IPS DF 19.7 (cell line): ENCODE measurements around the gene WDR35.
A peak's percentile ranks its signal among the peaks of the same experiment; 100 is the strongest.

Experiments used
- DNase-seq: peaks from one replicate; pipeline ENCODE4 v3.0.0-alpha.2; 2013; ENCODE audit warnings: low read depth, low spot score

Gene WDR35

DNA sequence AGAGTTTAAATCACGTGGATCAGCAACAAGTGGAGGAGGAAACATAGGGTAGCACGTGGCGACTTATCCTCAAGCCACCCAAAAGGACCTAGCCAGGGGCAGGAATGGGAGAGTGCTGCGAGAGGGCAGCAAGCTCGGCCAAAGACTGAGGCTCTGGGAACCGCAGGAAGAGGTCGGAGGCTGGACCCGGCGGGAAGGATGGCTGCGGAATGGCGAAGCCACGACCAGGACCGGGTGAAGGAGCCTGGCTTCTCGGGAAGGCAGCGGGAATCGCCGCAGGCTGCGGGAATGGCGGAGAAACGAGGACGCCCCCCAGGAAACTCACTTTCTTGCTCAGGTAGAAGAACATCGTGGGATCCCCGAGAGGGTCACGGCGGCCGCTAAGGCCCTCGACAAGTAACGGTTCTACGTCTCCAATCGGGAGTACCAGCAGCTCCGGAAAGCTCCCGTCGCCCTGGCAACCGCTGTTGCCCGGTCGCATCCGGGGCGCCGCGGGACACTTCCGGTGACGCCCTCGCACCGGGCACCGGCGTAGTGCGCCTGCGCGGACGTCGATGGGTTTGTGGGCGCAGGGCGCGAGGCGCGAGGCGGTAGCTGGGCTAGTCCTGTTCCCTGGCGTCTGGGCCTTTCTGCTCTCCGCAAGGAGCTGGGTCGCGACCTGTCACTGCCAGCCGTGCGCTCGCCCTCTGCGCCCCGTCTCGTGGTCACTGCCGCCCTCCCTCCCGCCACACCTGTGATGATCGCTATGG, at the start of gene WDR35:
Gene WDR35 (minus strand): TSS at position 439 of the 749 bp plus-strand sequence. CDS start 90 bp downstream, at position 349.
- peak; percentile 70 for DNase-seq

DNA sequence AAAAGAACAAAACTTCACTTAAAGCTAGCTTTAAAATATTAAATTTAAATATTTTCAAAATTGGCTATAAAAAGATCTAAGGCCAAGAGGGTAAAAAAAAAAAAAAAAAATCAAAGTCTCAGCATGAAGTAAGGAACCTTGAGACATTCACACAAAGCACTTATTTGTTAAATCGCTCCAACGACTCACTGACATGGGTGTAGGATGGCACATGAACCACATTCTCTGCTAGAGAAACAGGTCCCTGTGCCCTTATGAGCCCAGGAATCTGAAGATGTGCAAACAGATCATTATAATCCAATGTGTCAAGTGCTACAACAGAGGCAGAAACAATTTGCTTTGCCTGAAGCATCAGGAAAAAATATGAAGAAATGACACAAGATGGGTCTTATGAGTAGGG, 47.8 kb upstream of the WDR35 start:
- no peak for DNase-seq

DNA sequence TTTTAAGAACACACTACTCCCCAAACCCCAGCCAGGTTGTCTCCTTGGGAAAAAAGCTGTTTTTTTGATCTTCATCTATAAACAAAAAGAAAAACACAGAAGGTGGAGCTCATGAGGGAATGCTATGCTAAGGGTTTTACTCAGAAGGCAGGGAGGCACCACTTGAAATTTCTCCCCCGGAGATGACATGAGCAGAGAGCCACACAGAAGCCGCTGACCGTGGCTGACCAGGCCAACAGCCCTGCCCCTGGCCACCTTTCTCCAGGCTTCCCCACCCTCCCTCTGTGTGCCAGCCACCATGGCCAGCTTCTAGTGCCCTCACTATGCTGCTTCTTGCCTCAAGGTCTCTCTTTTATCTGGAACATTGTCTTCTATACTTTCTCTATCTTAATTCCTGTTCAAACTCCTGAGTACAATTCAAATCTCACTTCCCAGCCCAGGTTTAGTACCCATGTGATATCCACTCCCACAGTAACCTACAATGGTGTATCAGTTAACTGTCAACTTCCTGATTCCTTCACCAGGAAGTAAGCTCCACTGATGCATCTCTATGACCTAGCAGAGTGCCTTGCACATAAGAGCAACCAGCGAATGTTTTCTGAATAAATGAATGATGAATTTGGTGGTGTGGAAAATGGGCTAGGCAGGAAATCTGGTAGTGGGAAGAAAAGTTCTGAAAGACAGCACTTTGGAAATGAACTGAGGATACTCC, 46.2 kb upstream of the WDR35 start:
- no peak for DNase-seq

DNA sequence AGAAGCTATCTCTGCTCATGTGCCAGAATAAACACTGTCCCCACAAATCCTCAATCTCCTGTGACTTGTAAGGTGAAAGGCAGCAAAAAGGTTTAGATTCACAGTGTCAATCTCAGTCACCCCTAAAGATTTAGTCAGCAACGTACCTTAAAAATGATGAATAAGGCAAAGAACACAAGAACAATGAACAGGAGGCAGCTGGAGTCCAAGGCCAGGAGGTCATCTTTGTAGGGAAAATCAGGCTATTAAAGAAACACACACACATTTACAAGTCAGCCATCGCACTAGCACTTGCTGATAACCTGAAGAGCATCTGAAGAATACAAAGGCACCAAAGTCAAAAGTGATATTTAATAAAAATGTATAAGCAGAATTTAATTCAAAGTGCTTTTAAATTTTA, 44.9 kb upstream of the WDR35 start:
- no peak for DNase-seq

DNA sequence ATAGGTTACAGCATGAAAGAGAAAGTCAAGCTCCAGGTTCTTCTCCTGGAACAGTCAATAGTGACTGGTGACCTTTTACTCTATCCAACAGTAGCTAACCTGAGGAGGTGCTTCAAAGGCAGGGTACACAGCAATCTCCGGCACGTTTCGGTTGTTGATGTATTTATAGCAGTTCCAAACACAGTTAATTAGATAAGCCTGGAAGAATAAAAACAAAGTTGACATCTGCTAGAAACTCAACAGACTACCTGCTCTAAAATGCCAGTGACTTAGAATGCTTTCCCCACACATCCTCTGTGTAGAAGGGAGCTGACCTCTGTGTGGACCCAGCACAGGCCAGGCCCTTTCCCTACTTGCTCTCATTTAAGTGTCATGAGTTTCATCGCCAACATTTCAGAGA, 44.3 kb upstream of the WDR35 start:
- DNase-seq, result no peak

DNA sequence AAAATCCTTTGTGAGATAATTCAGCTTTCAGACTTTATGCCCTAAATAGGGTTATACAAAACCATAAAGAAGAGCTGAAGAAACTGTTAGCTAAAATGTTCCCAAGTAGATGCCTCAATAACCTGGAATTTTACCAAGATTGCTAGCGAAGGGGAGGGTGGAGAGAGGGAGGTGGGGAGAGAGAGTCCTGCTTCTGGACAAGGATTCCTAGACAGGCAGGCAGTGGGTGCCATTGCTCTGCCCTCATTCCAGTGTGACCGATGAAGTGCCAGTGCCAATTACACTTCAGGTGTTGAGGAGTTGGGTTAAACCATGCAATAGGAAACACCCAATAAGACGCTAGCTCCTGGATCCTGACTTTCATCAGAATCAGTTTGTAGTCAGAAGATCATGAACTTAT, 43.4 kb upstream of the WDR35 start:
- DNase-seq, result no peak

DNA sequence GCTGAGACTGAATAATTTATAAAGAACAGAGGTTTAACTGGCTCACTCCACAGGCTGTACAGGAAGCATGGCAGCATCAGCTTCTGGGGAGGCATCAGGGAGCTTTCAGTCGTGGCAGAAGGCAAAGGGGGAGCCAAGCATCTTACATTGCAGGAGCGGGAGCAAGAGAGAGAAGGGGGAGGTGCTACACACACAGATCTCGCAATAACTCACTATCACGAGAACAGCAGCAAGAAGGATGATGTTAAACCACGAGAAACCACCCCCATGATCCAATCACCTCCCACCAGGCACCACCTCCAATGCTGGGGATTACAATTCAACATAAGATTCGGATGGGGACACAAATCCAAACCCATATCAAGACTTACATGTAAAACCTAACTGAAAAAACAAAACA, 40.3 kb upstream of the WDR35 start:
- no peak for DNase-seq

DNA sequence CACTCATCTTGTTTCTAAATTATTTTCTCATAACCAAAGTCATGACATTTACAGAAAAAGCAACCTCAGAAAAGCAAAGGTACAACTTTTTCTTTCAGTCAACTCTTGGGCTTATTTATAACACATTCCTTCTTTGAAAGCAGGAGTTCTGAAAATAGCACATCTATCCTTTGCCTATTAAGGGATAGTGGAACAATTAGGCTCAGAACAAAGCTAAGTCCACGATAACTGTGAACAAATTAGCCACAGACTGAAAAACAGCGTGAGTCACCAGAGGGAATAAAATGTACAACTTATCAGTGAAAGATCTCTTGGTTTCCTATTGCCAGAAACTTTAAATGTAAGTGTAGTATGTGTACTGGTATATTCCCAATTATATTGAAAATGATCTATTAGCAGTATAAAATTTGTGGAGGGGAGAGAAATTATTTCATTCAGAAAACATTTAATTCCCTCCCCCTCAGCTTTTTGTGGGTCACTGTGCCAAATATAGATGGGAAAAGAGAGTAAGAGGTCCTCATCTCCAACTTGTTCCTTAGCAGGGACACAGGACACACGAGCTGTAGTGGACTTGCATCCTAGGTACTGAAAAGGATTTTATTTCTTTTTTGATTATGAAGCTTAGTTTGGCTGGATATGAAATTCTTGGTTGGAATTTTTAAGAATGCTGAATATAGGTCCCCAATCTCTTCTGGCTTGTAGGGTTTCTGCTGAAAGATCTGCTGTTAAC, 38.0 kb upstream of the WDR35 start:
- DNase-seq, result no peak

DNA sequence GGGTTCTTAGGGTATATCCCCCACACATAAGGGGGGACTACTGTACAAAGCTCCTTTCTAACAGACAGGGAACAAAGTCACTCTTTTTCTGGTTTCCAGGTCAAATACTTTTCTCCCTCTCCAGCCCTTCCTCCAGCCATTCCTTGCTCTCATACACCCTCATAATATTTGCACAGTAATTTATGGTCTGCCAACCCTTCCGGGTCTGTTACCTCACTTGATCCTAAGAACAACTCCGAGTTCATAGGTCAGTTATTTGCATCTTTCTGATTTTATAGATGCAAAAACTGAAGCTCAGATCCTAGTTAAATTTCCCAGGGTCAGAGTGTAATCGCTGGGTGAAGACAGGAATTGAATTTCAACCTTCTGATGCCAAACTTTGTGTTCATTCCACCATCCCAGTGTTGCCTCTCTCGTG, 37.4 kb upstream of the WDR35 start:
- DNase-seq, result no peak

DNA sequence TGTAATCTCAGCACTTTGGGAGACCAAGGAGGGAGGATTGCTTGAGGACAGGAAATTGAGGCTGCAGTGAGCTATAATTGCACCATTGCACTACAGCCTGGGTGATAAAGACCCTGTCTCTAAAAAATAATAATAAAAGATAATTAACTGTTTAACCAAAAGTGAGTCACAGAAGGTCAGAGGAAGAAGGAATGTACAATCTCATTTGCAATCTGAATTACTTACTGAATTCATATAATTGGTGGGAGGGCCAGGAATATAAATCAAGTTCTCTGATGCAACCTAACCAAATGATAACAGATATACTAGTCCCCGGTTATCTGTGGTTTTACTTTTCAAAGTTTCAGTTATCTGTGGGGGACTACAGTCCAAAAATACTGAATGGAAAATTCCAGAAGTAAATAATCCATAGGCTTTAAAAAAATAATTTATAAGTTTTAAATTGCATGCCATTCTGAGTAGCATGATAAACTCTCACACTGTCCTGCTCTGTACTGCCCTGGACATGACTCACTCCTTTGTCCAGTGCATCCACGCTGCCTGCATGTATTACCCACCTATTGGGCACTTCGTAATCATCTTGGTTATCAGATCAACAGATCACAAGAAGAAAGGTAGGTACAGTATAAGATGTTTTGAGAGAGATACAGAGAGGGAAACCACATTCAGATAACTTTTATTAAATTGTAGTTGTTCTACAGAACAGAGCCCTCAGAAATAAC, 35.3 kb upstream of the WDR35 start:
- DNase-seq, result no peak

DNA sequence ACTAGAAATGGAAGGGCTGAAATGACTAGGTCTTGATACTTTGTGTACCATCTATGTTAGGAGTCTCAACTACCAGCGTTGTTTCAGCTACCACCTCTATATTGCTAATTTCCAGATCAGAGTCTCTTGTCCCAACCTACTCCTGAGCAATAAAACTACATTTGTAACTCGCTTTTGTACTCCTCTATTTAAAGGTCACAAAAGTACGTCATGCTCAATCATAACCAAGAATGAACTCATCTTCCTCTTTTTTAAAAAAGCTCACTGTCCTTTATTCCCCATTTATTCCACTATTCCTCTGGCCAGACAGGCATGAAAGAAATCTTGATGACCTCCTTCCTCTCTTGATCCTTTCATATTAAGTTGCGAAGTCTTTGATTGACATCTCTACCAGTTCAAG, 33.8 kb upstream of the WDR35 start:
- DNase-seq, result no peak

DNA sequence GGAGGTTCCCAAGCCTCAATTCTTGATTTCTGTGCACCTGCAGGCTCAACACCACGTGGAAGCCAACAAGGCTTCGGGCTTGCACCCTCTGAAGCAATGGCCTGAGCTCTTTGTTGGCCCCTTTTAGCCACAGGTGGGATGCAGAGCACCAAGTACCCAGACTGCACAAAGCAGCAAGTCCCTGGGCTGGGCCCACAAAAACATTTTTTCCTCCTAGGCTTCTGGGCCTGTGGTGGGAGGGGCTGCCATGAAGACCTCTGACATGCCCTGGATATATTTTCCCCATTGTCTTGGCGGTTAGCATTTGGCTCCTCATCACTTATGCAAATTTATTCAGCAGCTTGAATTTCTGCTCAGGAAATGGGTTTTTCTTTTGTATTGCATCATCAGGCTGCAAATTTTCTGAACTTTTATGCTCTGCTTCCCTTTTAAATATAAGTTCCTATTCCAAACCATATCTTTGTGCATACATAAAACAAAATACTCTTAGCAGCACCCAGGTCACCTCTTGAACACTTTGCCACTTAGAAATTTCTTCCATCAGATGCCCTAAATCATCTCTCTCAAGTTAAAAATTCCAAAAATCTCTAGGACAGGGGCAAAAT, 31.6 kb upstream of the WDR35 start:
- no peak for DNase-seq

DNA sequence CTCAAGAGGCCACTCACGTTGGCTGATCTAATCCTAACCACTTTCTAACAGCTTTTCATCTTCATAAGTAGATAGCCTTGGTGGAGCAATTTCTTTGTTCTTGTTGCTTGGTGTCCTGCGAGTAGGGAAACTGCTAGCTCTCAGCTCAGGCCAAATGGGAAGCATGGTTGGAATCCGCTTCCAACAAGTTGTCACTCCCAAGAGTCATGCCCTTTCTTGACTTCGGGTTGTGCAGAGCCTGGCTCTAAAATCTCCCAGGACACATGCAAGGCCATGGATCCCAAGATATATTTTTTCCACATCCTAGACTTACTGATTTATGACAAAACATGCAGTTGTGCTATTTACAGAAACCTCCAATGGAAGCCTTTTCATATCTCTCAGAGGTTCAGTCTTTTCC, 29.8 kb upstream of the WDR35 start:
- no peak for DNase-seq

DNA sequence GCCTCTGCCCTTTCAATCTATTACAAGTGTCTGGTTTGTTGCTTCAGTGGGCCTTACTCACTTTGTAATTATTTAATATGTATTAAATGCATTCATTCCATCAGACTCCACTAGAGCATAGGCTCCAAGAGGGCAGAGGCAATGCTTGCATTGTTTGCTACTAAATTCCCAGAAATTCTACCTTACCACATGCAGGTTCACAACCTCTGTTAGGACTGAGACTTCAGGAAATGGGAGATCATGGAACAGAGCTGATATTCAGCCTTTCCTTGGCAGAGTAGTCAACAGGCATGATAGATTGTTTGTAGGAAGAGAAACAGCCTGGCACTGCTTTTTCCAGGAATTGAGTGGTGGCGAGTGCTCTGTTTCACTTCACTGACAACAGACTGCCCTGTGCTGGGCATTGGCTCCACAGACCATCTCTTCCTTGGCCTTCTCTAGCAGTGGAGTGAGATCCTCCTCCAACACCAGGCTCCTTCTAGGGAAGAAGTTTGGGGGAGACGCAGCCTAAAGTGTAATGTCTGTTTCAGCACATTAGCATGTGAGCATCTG, 28.8 kb upstream of the WDR35 start:
- no peak for DNase-seq

DNA sequence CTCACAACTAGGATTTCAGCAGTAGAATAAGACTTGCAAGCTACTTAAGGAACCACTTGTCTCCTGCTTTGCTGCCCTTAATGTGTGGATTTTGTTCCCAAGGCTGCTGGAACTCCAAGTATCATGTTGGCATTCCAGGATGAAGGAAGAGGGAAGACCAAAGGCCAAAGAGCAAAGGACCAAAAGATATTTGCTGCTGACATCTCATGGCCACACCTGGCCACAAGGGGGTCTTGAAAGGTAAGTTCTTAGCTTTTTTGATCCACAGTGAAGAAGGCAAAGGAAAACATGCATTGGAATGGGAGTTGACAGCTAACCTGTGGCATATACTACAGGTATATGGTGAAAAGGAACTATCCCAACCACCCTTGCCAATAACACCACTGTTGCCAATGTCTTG, 26.4 kb upstream of the WDR35 start:
- no peak for DNase-seq

DNA sequence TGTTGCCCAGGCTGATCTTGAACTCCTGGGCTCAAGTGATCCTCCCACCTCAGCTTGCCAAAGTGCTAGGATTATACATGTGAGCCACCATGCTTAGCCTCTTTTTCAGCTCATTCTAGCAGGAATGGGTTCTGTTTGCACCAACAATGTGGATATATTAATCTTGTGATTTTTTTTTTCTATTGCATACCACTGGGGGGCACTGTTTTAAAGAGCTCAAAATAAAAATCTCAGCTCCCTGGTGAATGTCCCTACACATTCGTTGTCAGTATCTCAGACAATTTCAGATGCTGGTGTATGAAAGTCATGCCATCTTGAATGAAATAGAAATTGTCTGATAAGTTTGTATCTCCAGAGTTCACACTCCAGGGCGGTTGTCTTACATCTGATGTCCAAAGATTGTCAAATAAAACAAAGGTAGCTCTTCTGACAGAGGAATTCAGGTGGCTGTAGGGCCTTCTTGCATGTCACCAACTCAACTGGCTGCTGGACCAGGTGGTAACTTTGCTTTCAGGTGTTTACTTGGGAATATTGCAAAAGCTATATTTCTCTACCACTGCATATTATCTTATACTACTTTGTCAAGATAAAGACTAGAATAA, 25.7 kb upstream of the WDR35 start:
- DNase-seq, result no peak

DNA sequence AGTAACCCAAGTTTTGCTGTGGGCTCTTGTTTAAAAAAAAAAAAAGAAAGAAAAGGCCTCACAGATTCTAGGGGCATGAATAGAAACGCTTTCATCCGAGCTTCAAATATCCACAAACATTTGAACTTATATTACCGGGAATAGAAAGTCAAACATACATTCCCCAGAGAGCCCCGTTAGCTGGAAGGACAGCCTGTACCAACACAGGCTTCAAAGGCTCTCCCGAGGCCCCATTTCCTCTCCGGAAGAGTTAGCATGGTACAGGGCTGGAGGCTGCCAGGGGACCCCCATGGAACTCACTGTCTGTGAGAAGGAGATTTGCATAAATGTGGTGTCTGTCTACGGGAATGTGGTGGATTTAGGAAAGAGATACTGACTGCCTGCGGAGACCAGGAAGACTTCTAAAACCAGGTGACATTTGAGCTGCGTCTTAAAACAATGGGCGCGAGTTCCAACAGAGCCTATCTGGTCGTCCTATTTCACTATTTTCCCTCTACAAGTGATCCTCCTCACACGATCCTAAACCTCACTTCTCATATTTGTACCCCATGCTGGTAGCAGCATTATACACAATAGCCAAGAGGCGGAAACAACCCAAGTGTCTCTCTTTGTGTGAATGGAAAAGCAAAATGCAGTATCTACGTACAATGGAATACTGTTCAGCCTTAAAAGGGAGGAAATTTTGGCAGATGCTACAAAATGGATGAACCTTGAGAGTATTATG, 23.4 kb upstream of the WDR35 start:
- no peak for DNase-seq

DNA sequence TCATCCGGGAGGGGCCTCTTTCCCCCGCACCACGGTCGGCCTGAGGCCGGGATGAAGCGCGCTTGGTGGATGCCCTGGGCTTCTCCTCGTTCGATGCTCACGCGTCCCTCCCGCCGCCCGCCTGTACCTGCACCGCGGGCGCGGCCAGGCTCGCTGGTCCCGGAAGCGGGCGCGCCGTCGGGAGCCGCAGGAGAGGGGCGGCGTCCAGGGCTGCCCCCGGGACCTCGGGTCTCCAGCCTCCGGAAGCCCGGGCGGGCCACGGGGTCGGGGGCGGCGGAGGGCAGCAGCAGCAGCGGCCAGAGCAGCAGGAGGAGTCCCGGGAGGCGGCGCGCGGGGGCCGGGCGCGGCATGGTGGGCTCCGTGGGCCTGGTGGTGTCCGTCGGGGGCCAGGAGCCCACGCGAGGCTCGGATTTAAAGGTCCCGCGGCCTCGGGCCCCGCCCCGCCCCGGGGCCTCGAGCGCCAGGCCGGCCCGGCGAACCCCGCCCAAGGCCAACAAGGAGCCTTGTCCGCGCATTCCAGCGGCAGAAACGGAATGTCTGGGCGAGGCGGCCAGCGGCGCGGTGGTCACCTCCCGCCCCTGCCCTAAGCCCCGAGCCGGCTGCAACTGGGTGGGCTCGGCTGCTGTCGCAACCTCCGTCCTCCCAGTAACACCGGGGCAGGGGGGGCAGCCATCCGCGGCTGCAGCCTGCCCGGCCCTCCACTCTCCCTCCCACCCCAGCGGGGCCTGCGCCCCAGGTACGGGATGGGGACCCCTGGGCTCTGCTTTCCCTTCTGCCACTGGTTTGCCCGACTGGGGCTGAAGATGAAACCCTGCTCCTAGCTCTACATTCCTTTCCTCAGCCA, 22.6 kb upstream of the WDR35 start, which contains the start of gene MATN3:
Gene MATN3 (minus strand): TSS at position 387 of the 844 bp plus-strand sequence. CDS start 37 bp downstream, at position 350.
- DNase-seq, result no peak

DNA sequence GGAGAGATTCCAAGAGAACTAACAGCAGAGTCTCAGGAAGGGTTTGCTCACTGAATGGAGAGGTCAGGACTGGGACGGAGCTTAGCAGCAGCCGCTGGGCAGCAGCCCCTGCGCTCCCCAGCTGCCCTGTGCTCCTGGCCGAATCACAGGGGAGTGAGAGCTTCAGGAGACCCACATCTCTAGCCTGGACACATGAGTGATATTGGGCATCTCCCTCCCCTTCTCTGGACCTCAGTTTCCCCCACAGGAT, 22.1 kb upstream of the WDR35 start:
- DNase-seq, result no peak
